Measurements from ENCODE around the gene XPO6.

XPO6 gene

GRCh38 chr16:28208824-28209223 is 2.9 kb downstream of the XPO6 start:
- DNase-seq = no peak

DNA sequence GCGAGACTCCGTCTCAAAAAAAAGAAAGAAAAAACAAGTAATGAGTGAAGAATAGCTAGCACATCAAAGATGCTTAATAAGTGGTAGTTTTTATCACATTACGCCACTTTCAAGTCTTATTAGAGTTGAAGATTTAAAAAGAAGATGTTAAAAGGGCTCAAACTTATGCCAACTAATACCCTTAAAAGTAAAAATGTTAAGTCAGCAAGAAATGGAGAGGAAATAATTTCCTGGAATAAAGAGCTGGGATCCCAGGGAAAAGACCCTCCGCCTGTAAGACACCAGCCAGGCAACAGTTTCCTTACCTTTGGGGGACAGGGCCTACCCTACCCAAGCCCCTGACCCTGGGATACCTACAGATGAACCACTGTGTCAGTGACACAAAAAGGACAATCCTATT is 3.6 kb downstream of the XPO6 start:
- no peak for DNase-seq

GRCh38 chr16:28207399-28207798 is 4.4 kb downstream of the XPO6 start:
- DNase-seq = no peak

DNA sequence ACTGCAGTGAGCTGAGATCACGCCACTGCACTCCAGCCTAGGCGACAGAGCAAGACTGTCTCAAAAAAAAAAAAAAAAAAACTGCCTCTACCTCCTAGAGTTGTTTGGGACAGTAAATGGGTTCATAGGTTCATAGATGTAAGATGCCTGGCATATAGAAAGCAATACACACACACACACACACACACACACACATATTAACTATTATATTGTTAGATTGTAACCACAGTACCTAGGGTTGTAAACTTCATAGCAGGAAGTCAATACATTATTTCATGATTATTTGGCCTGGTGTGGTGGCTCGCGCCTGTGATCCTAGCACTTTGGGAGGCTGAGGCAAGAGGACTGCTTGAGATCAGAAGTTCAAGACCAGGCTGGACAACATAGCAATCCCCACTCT is 5.8 kb downstream of the XPO6 start:
- no peak for DNase-seq

- no peak for DNase-seq
These were observed 6.5 kb downstream of the XPO6 start for GRCh38 chr16:28205117-28205899.

- no peak for DNase-seq
These were observed 7.1 kb downstream of the XPO6 start for GRCh38 chr16:28204622-28205021.

DNA sequence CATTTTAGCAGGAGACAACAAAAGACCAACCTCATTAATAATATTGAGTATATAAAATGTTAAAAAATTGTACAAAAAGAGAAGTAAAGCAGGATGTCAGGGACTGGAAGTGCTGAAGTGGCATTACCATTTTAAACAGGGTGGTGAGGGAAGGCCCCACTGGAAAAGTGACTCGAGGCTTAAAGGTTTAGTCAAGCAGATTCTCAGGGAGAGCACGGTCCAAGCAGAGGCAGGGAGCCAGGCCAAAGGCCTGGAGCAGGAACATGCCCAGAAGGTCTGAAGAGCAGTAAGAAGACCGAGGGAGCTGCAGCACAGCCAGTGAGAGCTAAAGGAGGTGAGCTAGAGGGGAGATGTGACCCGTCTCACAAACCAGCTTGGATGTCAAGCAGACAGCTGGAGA is 7.6 kb downstream of the XPO6 start:
- DNase-seq = no peak

DNA sequence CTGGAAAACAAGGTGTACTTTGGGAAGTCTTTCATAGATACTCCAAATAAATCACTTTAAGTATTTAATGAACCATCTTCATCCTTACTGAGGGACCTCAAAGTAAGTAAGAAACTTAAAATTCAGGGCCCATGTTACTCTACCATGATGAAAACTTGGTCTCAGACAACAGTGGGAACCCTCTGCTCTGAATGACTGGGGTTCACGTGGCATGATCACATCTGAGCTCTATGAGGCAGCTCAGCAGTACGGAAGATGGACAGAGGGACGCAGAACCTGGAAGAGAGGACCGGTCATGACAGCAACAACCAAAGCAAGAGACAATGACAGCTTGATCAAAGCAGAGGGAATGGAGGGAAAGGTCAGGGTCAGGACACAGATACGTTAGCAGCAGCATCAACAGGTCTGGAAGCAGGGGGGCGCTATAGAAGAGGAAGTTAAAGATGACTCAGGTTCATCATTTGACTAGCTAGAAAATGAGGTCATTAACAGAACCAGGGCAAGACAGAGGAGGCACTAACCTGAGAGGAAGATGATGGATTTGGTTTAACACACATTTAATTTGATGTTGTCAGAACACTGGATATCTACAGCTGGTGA is 9.5 kb downstream of the XPO6 start:
- DNase-seq = no peak

GRCh38 chr16:28200661-28201060 is 11.1 kb downstream of the XPO6 start:
- DNase-seq = no peak

GRCh38 chr16:28196387-28196987 is 15.3 kb downstream of the XPO6 start:
- no peak for DNase-seq

- DNase-seq = no peak
These were observed 15.9 kb downstream of the XPO6 start for GRCh38 chr16:28195859-28196258.

GRCh38 chr16:28193530-28194423 is 18.0 kb downstream of the XPO6 start:
- DNase-seq = no peak

DNA sequence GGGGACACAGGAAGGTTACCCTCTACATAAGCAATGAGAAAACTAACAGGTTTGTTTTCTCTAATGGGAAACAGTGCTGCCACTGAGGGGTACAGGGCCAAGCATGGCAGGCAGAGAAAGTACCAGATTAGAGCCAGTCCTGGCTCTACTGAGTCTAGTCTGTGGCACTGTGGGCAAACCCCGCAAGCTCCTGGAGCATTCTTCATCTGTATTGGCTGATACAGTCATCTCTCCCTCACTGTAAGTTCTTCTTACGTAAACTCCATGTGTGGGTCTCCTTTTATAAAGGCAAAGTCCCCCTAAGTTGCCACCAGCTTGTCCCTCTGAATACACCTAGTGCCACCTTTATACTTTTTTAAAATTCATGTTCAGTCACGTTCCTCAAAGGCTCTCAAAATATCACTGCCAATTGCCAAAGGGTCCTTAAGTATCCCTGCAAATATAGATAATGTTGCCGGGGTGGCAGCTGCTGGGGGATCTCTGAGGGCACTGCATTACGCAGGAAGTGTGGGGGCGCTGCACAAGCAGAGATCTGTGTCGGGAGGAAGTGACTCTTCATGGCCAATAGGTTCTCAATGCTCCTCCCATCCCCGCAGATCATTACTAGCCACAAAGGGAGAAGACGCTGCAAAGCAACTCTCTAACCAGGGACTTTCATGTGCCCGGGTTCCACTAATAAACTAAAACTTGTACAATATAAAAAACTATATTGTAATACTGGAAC is 18.8 kb downstream of the XPO6 start:
- no peak for DNase-seq

DNA sequence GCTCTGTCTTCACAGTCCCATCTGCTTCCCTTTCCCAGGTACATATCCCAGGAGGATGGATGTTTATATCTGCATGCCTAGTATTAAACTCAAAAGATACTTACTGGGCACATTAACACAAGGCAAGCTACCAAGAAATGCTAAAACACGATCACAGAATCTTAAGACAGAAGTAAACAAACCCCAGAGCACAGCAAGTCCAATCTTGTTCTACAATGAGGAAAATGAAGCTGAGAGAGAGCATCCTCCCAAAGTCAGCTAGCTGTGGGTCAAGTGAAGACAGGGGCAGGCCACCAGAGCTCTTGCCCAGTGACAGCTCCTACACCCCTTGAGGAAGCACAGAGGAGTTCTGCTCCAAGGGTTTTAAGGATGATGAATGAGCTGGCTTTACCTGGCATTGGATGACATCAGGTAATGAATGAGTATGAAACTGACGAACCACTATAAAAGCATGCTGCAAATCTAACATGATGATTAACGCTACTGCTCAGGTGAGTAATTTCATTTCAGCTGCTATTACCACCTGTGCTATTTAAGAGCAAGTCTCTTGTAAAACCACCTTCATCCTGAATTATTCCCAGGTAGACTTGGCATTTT is 20.3 kb downstream of the XPO6 start:
- DNase-seq = no peak

GRCh38 chr16:28189245-28189644 is 22.5 kb downstream of the XPO6 start:
- DNase-seq = no peak

DNA sequence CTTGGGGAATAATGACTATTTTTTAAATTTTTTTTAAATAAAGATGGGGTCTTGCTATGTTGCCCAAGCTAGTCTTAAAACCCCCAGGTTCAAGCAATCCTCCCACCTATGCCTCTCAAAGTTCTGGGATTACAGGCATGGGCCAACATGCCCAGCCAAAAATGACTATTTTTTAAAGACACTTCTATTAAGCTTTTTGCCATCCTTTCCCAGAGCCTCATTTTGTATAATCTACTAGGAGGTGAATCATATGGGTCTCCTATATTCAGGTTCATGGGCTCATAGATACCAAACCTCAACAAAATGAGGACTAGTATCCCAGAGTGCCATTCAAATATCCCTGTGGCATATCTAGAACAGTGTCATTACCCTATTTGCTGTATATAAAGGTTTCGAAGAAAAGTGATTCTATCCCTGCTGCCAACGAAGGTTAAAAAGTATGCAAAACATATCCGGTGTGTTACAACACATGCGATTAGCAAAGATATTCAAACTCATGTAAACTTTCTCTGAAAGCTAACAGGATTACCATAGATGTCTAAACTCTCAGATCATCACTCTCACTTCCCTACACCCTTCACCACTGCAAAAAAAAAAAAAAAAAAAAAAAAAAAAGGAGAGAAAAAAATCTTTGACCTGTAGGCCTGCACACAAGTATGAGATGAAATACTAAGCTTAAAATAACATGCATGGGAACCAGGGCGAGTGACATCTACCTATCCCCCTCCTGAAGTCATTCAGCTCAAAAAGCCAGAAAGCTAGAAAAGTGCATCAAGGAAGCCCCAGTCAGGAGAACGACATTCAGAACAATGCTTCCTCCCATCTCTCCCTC is 23.5 kb downstream of the XPO6 start:
- no peak for DNase-seq

GRCh38 chr16:28187595-28188004 is 24.2 kb downstream of the XPO6 start:
- DNase-seq = no peak

DNA sequence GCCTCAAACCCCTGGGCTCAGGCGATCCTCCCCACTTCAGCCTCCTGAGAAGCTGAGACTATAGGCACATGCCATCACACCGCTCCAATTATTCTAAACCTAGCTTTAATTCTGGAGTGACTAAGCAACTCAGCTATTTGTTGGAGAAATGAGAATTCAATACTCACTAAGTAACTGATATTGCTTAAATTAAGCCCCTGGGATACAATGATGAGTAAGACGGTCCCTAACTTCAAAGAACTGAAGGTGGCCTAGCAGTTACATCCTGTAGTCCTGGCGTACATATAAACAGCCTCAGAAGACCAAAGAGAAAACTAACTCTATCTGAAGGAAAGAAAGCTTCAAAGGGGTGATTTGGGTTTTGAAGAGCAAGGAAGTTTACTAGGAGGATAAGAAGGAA is 25.0 kb downstream of the XPO6 start:
- no peak for DNase-seq

GRCh38 chr16:28185696-28186095 is 26.1 kb downstream of the XPO6 start:
- DNase-seq = no peak

GRCh38 chr16:28184625-28185024 is 27.1 kb downstream of the XPO6 start:
- no peak for DNase-seq

GRCh38 chr16:28183930-28184329 is 27.8 kb downstream of the XPO6 start:
- DNase-seq = no peak

Measured in NCI-H1436 (cell line).